K562 (cell line): Measurements from ENCODE around the gene ERFL. TPM values are rescaled to one million over a fixed set of nuclear protein-coding genes. Genes with fewer than 3 reads are reported as not detected.

ENCODE experiments used
- ATAC-seq: fragments of 200-7000 bp; cut with Tn5 transposase; 3 replicates; pipeline ENCODE4 v1.9.1; 2020; ENCODE audit warnings: moderate library complexity
- BruUV-seq: library from RNA; stranded (reverse); fragments of 400-500 nt; replicated peaks from 2 replicates; lab custom pipeline; 2021; lab: Mats Ljungman, UMichigan
- CTCF ChIA-PET: fragments of 300-600 bp; formaldehyde crosslinking; extraction: SDS; loops from one replicate; lab custom pipeline; 2021; ENCODE audit warnings: low intra/inter-chr PET ratio; lab: Yijun Ruan, JAX
- POLR2A ChIA-PET: fragments of 300-600, 350-650 bp; sonication (Branson Sonifier 250); formaldehyde crosslinking; extraction: SDS; loops from one replicate; lab custom pipeline; 2021; ENCODE audit warnings: antibody characterized with exemption, inconsistent platforms; lab: Yijun Ruan, JAX
- DNase-seq, 4 experiments: peaks; one replicate each; pipeline versions ENCODE4 v3.0.0 to v3.0.0-alpha.2; 2011 to 2018; ENCODE audit warnings: low spot score in 3 of 4, mixed read lengths in 3 of 4; ENCODE audit errors: extremely low read depth in 1 of 4
- FAIRE-seq: peaks from 2 replicates; lab custom pipeline; 2011; peaks lifted over from hg19 to GRCh38; lab: Jason Lieb, UNC
- H2AFZ ChIP-seq: 2 replicates; pipeline ENCODE4 v1.6.0; 2011; ENCODE audit warnings: low read depth, low read length, control low read depth, inconsistent platforms
- H3K27ac ChIP-seq: fragments of 200-600 bp; 3 replicates; pipeline ENCODE4 v1.8.0; 2011; ENCODE audit warnings: low read depth, mild to moderate bottlenecking, control low read depth, inconsistent platforms, low read length, moderate library complexity, mixed read lengths; ENCODE audit errors: extremely low read depth
- H3K27me3 ChIP-seq, 2 experiments: fragments of 300-600 bp in 1 of 2; 2 replicates in 1 of 2; 3 replicates in 1 of 2; pipeline versions ENCODE4 v1.6.0 to v1.8.0; 2011; ENCODE audit warnings: inconsistent platforms in 2 of 2, low read length in 2 of 2, mild to moderate bottlenecking in 1 of 2, mixed read lengths in 1 of 2, moderate library complexity in 1 of 2; ENCODE audit not compliant: control insufficient read depth in 2 of 2, insufficient read depth in 2 of 2
- H3K36me3 ChIP-seq: fragments of 300-600 bp; 3 replicates; pipeline ENCODE4 v1.8.0; 2011; ENCODE audit warnings: mild to moderate bottlenecking, low read length, inconsistent platforms; ENCODE audit not compliant: control insufficient read depth, insufficient read depth
- H3K4me1 ChIP-seq, 2 experiments: fragments of 200-600 bp in 1 of 2; replicated peaks in 1 of 2; 2 replicates in 1 of 2; 3 replicates in 1 of 2; pipeline versions ENCODE4 v1.5.1 to v1.8.0; 2011; ENCODE audit warnings: inconsistent platforms in 2 of 2, low read length in 2 of 2, mild to moderate bottlenecking in 1 of 2, mixed read lengths in 1 of 2, moderate library complexity in 1 of 2; ENCODE audit not compliant: control insufficient read depth in 2 of 2, insufficient read depth in 2 of 2
- H3K4me2 ChIP-seq: 2 replicates; pipeline ENCODE4 v1.6.1; 2011; ENCODE audit warnings: low read length, control low read depth, inconsistent platforms, mixed read lengths; ENCODE audit not compliant: insufficient read depth
- H3K4me3 ChIP-seq: fragments of 200-600 bp; sonication (generic), shearing (Covaris generic); 2 replicates; pipeline ENCODE4 v1.5.1; 2016; ENCODE audit warnings: control low read depth, inconsistent platforms
- H3K79me2 ChIP-seq: fragments of 200-600 bp; 3 replicates; pipeline ENCODE4 v1.8.0; 2011; ENCODE audit warnings: low read length, inconsistent platforms; ENCODE audit not compliant: control insufficient read depth, insufficient read depth
- H3K9ac ChIP-seq, 2 experiments: 2 replicates each; pipeline versions ENCODE4 v1.6.0 to v1.6.1; 2011; ENCODE audit warnings: low read depth in 2 of 2, low read length in 2 of 2, control low read depth in 1 of 2, inconsistent platforms in 1 of 2, mild to moderate bottlenecking in 1 of 2, mixed read lengths in 1 of 2; ENCODE audit not compliant: insufficient read depth in 1 of 2
- H3K9me1 ChIP-seq: one replicate; pipeline ENCODE4 v1.6.0; 2011; ENCODE audit warnings: inconsistent platforms, mild to moderate bottlenecking, low read length, moderate library complexity; ENCODE audit not compliant: control insufficient read depth, insufficient read depth
- H3K9me3 ChIP-seq: replicated peaks from 2 replicates; pipeline ENCODE4 v1.5.1; 2011; ENCODE audit warnings: low read depth, low read length, inconsistent platforms; ENCODE audit not compliant: control insufficient read depth, insufficient read depth
- H4K20me1 ChIP-seq: replicated peaks from 2 replicates; pipeline ENCODE4 v1.6.1; 2011; ENCODE audit warnings: low read length, inconsistent platforms, mixed read lengths; ENCODE audit not compliant: control insufficient read depth, insufficient read depth
- CAMTA2 ChIP-seq: fragments of 250-450 bp; sonication (Bioruptor Pico); conservative IDR thresholded peaks from 2 replicates; pipeline ENCODE4 v1.5.1; 2022
- CBFA2T2 ChIP-seq: fragments of 450-650 bp; conservative IDR thresholded peaks from 2 replicates; pipeline ENCODE4 v1.6.1; 2017; ENCODE audit warnings: mild to moderate bottlenecking
- CBX5 ChIP-seq: IDR thresholded peaks from 2 replicates; pipeline ENCODE4 v1.6.1; 2014; ENCODE audit warnings: low read depth, borderline replicate concordance
- CREBBP ChIP-seq: IDR thresholded peaks from one replicate; pipeline ENCODE4 v1.6.1; 2012; ENCODE audit warnings: low read depth, mild to moderate bottlenecking, control low read depth, inconsistent platforms, low read length
- EGR1 ChIP-seq: fragments of 450-650 bp; conservative IDR thresholded peaks from 2 replicates; pipeline ENCODE4 v1.6.1; 2017; ENCODE audit warnings: mild to moderate bottlenecking
- ELF4 ChIP-seq: fragments of 450-650 bp; formaldehyde crosslinking; IDR thresholded peaks from 2 replicates; pipeline ENCODE4 v1.4.0; 2022; ENCODE audit warnings: missing genetic modification characterization
- ETV1 ChIP-seq: fragments of 450-650 bp; conservative IDR thresholded peaks from 2 replicates; pipeline ENCODE4 v1.6.1; 2016; ENCODE audit warnings: missing genetic modification characterization, control low read depth, low read depth, missing compliant biosample characterization
- HDAC1 ChIP-seq, 2 experiments: fragments of 450-650 bp; IDR thresholded peaks; 2 replicates each; pipeline ENCODE4 v1.6.1; 2016 to 2017; ENCODE audit warnings: inconsistent platforms in 1 of 2, mild to moderate bottlenecking in 1 of 2, moderate library complexity in 1 of 2
- HDAC2 ChIP-seq: fragments of 450-650 bp; IDR thresholded peaks from 2 replicates; pipeline ENCODE4 v1.6.1; 2016; ENCODE audit warnings: mild to moderate bottlenecking
- HMG20A ChIP-seq: fragments of 450-650 bp; formaldehyde crosslinking; conservative IDR thresholded peaks from 2 replicates; pipeline ENCODE4 v1.4.0; 2020; ENCODE audit warnings: mild to moderate bottlenecking, mixed read lengths
- KAT7 ChIP-seq: sonication (generic); formaldehyde crosslinking; IDR thresholded peaks from 2 replicates; pipeline ENCODE4 v1.8.0; 2022; ENCODE audit warnings: missing genetic modification reagents, mild to moderate bottlenecking, borderline replicate concordance
- MAFK ChIP-seq: IDR thresholded peaks from 2 replicates; pipeline ENCODE4 v1.6.1; 2011; ENCODE audit warnings: low read length, improper control_type of control experiment
- MCM3 ChIP-seq: fragments of 450-650 bp; IDR thresholded peaks from 2 replicates; pipeline ENCODE4 v1.6.1; 2016
- NR2C1 ChIP-seq, 2 experiments: fragments of 450-650 bp; IDR thresholded peaks; 2 replicates each; pipeline ENCODE4 v1.6.1; 2017; ENCODE audit warnings: mild to moderate bottlenecking in 2 of 2, antibody characterized with exemption in 1 of 2, inconsistent platforms in 1 of 2, missing compliant biosample characterization in 1 of 2, missing genetic modification characterization in 1 of 2
- NR2C2 ChIP-seq, 2 experiments: fragments of 200-800 bp in 1 of 2; sonication (Bioruptor generic) in 1 of 2; sonication (generic) in 1 of 2; formaldehyde crosslinking in 1 of 2; IDR thresholded peaks; 2 replicates each; pipeline versions ENCODE4 v1.6.1 to v1.8.0; 2016 to 2022; ENCODE audit warnings: mild to moderate bottlenecking in 1 of 2, missing compliant biosample characterization in 1 of 2, missing genetic modification characterization in 1 of 2, missing genetic modification reagents in 1 of 2
- PHF20 ChIP-seq: fragments of 450-650 bp; IDR thresholded peaks from 2 replicates; pipeline ENCODE4 v1.6.1; 2018; ENCODE audit not compliant: partially characterized antibody
- PHF21A ChIP-seq: fragments of 450-650 bp; IDR thresholded peaks from 2 replicates; pipeline ENCODE4 v1.6.1; 2017; ENCODE audit warnings: low read depth, borderline replicate concordance
- SMARCA4 ChIP-seq: fragments of 450-650 bp; IDR thresholded peaks from 2 replicates; pipeline ENCODE4 v1.6.1; 2016
- SRSF1 ChIP-seq: fragments of 200-400 bp; formaldehyde crosslinking; IDR thresholded peaks from 2 replicates; pipeline ENCODE4 v1.6.1; 2017; ENCODE audit warnings: mild to moderate bottlenecking, low read depth, low read length, moderate library complexity
- TBP ChIP-seq: optimal IDR thresholded peaks from 2 replicates; pipeline ENCODE3; 2011; ENCODE audit warnings: low read depth, low read length, improper control_type of control experiment
- TCF7 ChIP-seq: sonication (generic); IDR thresholded peaks from 2 replicates; pipeline ENCODE4 v1.6.1; 2016; ENCODE audit warnings: antibody characterized with exemption, borderline replicate concordance
- WGBS: fragments of 100-300 bp; shearing (Covaris generic); methylation state at CpG from one replicate; pipeline ENCODE4 v1.1.6; 2016; ENCODE audit warnings: low coverage, mixed read lengths; ENCODE audit not compliant: insufficient coverage; ENCODE audit errors: missing lambda C conversion rate; 5-methylcytosine and 5-hydroxymethylcytosine counted together
- in situ Hi-C: fragments of 300-500 bp; cut with MboI; formaldehyde crosslinking; loops from 4 replicates; pipeline ENCODE4 v1.15.0; 2018; ENCODE audit warnings: inconsistent platforms, mixed read lengths
- intact Hi-C: fragments of 100-400 bp; cut with micrococcal nuclease; formaldehyde crosslinking; loops from 2 replicates; pipeline ENCODE4 v1.14.2; 2022
- polyA plus RNA-seq, 8 experiments: library from polyadenylated mRNA; depleted of rRNA in 4 of 8; stranded (reverse) in 5 of 8; unstranded in 3 of 8; fragments of >200 nt; fragmentation: Nextera tagmentation in 2 of 8; fragmentation: Illumina TruSeq in 1 of 8; extraction: Ambion mirVana in 2 of 8; extraction: Trizol in 1 of 8; gene quantifications; 2 replicates each; pipeline versions ENCODE4 v1.2.1 to v1.2.3, GENCODE V29; 2011 to 2014; ENCODE audit warnings: inconsistent platforms in 1 of 8, missing spikeins in 1 of 8
- total RNA-seq, 7 experiments: library from RNA; depleted of rRNA in 6 of 7; stranded (reverse); fragments of >200 nt in 6 of 7; fragmentation: Illumina TruSeq in 2 of 7; extraction: Trizol in 2 of 7; gene quantifications; 2 replicates each; pipeline versions ENCODE4 v1.2.1 to v1.2.3, GENCODE V29; 2011 to 2021; ENCODE audit warnings: low replicate concordance in 1 of 7
- TF ChIP-seq, protein P1 (sequence below): fragments of 450-650 bp; formaldehyde crosslinking; IDR thresholded peaks from 2 replicates; pipeline ENCODE4 v1.4.0; 2022; ENCODE audit warnings: missing genetic modification characterization
- TF ChIP-seq, protein P2 (sequence below): fragments of 450-650 bp; formaldehyde crosslinking; IDR thresholded peaks from 2 replicates; pipeline ENCODE4 v1.4.0; 2022; ENCODE audit warnings: missing genetic modification characterization

The ERFL gene
- total and polyA plus RNA-seq, 9 of the 15 experiments (the other 6 are each of a cell fraction or from before 2014, with no cell fraction given) = 0.07 to 0.75 (median 0.32) TPM; not detected in 4

DNA sequence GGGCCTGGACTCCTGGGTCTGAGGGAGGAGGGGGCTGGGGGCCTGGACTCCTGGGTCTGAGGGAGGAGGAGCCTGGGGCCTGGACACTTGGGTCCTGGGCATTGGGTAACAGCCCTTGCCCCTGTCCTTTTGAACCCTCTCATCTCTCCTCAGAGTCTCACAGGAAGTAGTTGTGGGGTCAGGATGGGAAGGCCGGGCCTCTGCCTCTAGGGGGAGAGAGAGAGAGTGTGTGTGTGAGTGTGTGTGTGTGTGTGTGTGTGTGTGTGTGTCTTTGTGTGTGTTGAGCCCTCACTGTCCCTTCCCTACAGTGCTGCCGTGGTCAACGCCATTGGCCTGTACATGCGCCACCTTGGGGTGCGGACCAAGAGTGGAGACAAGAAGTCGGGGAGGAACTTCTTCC is 34.4 kb downstream of the ERFL start:
- no peak overlapping the region for H3K4me2 ChIP-seq
- H3K9me1 ChIP-seq = no peaks in the 10 kb centered on the region
- H3K4me3 ChIP-seq = no peak overlapping the region
- in situ Hi-C loops (no loop called here), intact Hi-C loops (no loop called here)
- CTCF ChIA-PET = no interaction called here
- no peak overlapping the region for H3K9ac ChIP-seq
- no peaks in the 10 kb centered on the region for H3K27me3 ChIP-seq
- H3K27ac ChIP-seq = no peak overlapping the region
- BruUV-seq = no TSS peak
- DNase-seq (peak in 1 of 4 experiments; percentile 41), FAIRE-seq (peak; percentile 46), ATAC-seq (peak; percentile 68)
- H3K36me3 ChIP-seq = peaks cover 78% of the 10 kb centered on the region; the same call in 2 of the 3 replicates
- H3K79me2 ChIP-seq = no peaks in the 10 kb centered on the region
- no peaks in the 10 kb centered on the region for H4K20me1 ChIP-seq
- H2AFZ ChIP-seq = no peak overlapping the region
- peaks cover 0 to 26% of the 10 kb centered on the region in 2 experiments; a peak in 2 of 5 replicates for H3K4me1 ChIP-seq
- POLR2A ChIA-PET = no interaction called here
- WGBS = 71% methylated on average over 5 of the region's 6 CpGs
- no peaks in the 10 kb centered on the region for H3K9me3 ChIP-seq
- TF ChIP-seq NR2C1 (IDR thresholded peaks at IDR 0.05) (peak; percentile 89), NR2C1 (tag; IDR thresholded peaks at IDR 0.05) (peak; percentile 77), SMARCA4 (no peak), EGR1 (no peak), MCM3 (peak; percentile 83; the same call in 1 of the 2 replicates), CREBBP (no peak), SRSF1 (no peak), ELF4 (CRISPR knock-in tag) (peak; percentile 36; the same call in 1 of the 2 replicates), PHF20 (peak; percentile 19), HDAC2 (no peak), HDAC1 (IDR thresholded peaks at IDR 0.05) (0 out of 4 replicates have a peak, but pooled peaks of 1 of the 2 experiments have one; percentile 31), TCF7 (no peak), TBP (no peak), CAMTA2 (CRISPR knock-in tag) (no peak), CBX5 (no peak), MAFK (no peak), HMG20A (CRISPR knock-in tag) (no peak), PHF21A (0 out of 2 replicates have a peak, but pooled peaks have one; percentile 22), NR2C2 (CRISPR knock-in tag; IDR thresholded peaks at IDR 0.05) (peak; percentile 63; the same call in 1 of the 2 replicates), NR2C2 (tag; IDR thresholded peaks at IDR 0.05) (no peak), CBFA2T2 (no peak), ETV1 (tag) (0 out of 2 replicates have a peak, but pooled peaks have one; percentile 28), KAT7 (CRISPR knock-in tag) (no peak)
- TF ChIP-seq, protein P1, sequence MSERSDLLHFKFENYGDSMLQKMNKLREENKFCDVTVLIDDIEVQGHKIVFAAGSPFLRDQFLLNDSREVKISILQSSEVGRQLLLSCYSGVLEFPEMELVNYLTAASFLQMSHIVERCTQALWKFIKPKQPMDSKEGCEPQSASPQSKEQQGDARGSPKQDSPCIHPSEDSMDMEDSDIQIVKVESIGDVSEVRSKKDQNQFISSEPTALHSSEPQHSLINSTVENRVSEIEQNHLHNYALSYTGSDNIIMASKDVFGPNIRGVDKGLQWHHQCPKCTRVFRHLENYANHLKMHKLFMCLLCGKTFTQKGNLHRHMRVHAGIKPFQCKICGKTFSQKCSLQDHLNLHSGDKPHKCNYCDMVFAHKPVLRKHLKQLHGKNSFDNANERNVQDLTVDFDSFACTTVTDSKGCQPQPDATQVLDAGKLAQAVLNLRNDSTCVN (CRISPR knock-in tag) = 0 out of 2 replicates have a peak, but pooled peaks have one; percentile 15
- TF ChIP-seq, protein P2, sequence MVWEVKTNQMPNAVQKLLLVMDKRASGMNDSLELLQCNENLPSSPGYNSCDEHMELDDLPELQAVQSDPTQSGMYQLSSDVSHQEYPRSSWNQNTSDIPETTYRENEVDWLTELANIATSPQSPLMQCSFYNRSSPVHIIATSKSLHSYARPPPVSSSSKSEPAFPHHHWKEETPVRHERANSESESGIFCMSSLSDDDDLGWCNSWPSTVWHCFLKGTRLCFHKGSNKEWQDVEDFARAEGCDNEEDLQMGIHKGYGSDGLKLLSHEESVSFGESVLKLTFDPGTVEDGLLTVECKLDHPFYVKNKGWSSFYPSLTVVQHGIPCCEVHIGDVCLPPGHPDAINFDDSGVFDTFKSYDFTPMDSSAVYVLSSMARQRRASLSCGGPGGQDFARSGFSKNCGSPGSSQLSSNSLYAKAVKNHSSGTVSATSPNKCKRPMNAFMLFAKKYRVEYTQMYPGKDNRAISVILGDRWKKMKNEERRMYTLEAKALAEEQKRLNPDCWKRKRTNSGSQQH (CRISPR knock-in tag) = peak; percentile 67; the same call in 1 of the 2 replicates
